Measurements from ENCODE around the gene ZNF618.
"Not testable (repeated sequence)": the region's sequence is repeated elsewhere in the genome, so short reads cannot be mapped to it uniquely, and the experiment has no call there.

ZNF618 gene

DNA sequence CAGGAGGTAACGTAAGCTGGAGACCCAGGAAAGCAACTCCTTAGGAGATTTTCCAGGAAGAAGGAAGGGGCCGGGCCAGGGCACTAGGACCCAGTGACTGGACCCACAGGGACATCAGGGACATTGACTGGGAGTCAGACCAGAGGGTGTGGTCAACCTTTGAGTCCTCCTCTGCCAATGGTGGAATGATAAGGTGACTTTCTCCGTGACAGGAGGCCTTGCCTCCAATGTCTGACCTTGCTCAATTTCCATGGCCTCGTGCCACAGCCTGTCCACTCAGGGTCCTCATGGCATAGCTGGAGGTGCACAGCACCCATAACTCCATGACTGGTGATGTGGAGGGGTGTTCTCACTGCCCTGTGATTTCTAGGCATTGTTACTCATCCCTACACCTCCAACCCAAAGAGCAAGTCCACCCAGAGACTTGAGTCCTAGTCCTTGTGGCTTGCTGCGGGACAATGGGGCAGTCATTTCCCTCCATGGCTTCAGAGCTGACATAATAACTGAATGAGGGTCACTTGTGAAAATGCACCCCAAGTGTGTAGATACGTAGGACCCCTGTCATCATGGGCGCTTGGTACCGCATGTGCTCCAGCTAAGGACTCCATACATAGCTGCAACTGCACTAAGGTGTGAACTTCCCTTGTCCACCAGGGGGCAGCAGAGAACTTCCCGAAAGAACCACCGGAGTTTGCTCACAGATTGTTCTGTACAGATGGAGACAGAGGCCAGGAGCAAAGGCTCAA, 206.1 kb downstream of the ZNF618 start:
- DNase-seq (ENCODE audit: low spot score), result peak; percentile 92

- not testable (repeated sequence) for DNase-seq (ENCODE audit: low spot score)
Observed at GRCh38 chr9:114082763-114083412, 206.8 kb downstream of the ZNF618 start.

DNA sequence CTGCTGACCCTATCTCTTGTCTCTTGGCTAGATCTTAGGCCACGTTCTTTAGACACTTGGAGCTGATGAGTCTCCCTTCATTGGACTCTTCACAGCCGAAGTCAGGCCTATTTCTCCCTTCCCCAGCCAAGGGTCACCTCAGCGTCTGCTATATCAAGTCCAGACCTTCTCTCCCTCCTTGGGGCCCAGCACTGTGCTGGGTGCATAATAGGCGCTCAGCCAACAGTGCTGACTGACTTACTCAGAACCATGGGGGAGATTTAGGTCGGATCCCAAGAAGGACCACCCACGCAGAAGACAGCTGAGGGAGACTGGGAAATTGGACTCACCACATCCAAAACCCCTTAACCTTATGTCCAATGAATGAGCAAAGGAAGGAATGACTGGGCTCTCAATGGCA, 207.6 kb downstream of the ZNF618 start:
- DNase-seq (ENCODE audit: low spot score), result no peak

GRCh38 chr9:114084282-114085073, 208.4 kb downstream of the ZNF618 start:
- no peak for DNase-seq (ENCODE audit: low spot score)

DNA sequence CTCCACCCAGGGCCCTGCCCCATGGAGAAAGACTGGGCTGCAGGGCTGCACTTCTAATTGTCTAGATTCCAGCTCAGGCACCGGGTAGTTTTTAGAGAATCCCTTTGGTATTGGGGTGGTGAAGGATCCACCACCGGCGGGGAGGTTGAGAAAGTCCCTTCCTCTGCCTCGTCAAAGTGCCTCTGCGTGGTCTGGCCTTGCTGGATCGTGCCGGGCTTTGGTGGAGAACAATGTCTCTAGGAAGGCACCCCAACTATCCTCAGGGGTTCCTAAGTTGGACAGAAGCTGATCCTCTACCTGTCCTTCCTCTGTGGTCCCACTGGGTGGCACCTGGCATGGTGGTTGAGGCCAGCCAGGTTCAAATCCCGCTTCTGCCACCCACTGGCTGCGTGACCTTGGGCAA, 209.3 kb downstream of the ZNF618 start:
- no peak for DNase-seq (ENCODE audit: low spot score)

DNA sequence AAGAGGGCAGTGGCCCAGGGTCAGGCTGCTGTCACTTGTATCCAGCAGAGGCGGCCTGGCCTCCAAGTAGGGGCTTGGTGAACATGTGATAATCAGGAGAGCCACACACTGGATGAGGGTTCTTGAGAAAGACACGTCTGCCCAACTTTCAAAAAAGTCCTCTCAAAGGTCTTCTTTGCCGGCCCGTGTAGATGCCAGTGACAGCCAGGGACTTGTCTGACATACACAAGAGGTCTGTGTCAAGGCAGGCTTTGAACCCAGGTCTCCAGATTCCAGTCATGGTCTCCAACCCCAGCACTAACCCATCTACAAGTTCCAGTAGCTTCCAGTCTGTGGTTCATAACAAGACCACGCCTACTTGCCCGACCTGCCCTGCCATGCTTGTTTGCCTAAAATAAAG, 209.9 kb downstream of the ZNF618 start:
- no peak for DNase-seq (ENCODE audit: low spot score)

DNA sequence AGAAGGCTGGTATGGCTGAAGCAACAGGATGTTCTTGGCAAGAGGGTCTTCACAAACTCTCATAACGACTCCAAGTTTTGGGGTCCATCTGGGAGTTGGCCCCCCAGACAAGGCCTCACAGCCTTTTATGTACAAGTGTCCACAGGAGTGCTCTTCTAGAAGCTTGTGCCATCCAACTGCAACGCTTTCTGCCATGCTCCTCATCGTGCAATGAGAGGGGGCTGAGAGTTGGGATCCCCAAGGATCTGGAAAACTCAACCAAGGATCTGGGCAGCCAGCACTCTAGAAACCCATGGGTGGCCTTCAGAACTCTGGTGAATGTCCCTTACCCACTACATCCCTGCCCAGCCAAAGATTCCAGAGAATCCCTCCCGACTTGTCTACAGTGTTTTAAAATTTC, 210.5 kb downstream of the ZNF618 start:
- DNase-seq (ENCODE audit: low spot score), result no peak

DNA sequence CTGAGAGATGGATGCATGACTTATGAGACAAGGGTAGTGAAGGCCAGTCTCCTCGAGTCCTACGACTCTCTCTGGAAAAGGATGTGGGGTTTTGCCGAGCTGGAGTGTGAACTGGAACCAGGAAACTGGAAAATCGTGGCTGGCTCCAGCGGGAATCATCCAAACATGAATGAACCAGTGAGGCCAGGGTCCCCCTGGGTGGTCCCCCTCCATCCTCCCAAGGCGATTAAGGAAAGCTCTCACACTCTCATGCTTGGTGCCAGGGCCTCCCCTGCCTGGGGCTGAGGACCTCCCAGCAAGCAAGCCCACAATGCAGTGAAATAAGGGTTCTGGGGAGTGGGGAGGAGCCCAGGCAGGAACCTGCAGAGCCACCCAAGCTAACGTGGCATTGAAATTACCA, 211.6 kb downstream of the ZNF618 start:
- no peak for DNase-seq (ENCODE audit: low spot score)

DNA sequence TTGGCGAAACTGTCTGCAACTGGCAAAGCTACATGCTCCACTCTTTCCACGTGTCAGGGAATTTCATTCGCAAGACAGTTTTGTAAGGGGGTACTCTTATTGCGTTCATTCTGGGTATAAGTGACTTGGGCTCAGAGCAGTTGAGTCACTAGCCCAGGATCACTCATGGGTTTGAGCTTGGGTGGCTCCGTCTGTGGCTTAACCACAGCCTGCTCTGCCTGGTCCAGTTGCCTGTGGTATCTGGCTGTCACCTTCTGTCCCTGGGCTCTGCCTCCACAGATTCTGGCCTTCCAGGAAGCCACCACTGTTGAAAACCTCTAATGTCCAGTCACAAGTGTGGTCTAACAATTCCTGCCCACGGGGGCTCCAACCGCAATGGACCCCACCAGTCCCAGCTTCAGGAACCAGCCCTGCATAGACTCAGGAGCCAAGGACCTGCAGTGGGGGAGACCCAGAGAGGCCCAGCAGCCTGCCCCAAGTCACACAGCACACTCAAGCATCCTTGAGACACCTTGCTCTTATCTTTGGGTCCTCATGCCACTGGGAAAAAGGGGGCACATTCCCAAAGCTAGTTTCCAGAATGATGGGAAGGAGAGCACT, 212.6 kb downstream of the ZNF618 start:
- DNase-seq (ENCODE audit: low spot score), result no peak

- no peak for DNase-seq (ENCODE audit: low spot score)
Observed at GRCh38 chr9:114089206-114089840, 213.2 kb downstream of the ZNF618 start.

- DNase-seq (ENCODE audit: low spot score), result no peak
Observed at GRCh38 chr9:114090798-114091197, 214.7 kb downstream of the ZNF618 start.

GRCh38 chr9:114091711-114092110, 215.6 kb downstream of the ZNF618 start:
- no peak for DNase-seq (ENCODE audit: low spot score)

- DNase-seq (ENCODE audit: low spot score), result no peak
Observed at GRCh38 chr9:114092336-114092735, 216.2 kb downstream of the ZNF618 start.

DNA sequence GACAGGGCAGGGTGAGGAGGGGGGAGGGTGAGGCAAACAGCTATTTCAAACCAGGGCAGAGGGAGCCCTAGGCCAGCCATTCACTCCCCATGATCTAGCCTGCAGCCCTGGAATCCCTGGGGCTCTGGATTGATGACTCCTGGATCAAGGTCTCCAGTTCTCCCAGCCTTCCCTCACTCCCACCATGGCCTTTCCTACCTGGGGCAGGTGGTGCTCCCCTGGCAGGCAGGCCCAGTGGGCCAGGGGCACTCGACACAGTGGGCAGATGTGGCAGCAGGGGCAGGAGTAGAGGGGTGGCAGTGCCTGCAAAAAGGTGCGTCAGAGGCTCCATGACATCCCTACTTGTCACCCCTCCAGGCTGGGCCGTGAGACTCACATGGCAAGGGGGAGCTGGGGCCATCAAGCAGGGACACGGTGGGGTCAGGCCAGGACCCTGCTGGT, 216.9 kb downstream of the ZNF618 start:
- DNase-seq (ENCODE audit: low spot score), result no peak

GRCh38 chr9:114093761-114094505, 217.8 kb downstream of the ZNF618 start:
- DNase-seq (ENCODE audit: low spot score), result no peak

- no peak for DNase-seq (ENCODE audit: low spot score)
Observed at GRCh38 chr9:114094971-114095370, 218.9 kb downstream of the ZNF618 start.

DNA sequence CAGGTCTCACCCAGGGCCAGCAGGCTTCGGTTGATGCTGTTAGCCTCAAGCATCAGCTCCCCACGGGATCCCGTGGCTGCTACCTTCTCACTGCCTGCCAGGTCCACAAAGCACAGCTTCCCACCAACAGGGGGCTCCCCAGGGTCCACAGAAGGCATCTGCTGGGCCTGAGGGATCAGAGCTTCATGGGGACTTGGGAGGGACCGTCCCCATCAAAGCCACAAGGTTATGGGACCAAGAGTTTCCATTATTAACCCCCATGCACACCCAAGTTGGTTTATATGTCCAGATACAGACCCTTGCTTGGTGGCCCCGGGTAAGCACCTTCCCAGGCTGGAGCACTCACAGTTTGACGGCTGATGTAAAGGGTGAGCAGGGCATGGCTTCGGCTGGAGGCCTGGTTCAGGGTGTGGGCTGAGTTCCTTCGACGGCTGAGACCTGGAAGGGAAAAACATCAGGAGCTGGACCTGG, 220.0 kb downstream of the ZNF618 start:
- no peak for DNase-seq (ENCODE audit: low spot score)

DNA sequence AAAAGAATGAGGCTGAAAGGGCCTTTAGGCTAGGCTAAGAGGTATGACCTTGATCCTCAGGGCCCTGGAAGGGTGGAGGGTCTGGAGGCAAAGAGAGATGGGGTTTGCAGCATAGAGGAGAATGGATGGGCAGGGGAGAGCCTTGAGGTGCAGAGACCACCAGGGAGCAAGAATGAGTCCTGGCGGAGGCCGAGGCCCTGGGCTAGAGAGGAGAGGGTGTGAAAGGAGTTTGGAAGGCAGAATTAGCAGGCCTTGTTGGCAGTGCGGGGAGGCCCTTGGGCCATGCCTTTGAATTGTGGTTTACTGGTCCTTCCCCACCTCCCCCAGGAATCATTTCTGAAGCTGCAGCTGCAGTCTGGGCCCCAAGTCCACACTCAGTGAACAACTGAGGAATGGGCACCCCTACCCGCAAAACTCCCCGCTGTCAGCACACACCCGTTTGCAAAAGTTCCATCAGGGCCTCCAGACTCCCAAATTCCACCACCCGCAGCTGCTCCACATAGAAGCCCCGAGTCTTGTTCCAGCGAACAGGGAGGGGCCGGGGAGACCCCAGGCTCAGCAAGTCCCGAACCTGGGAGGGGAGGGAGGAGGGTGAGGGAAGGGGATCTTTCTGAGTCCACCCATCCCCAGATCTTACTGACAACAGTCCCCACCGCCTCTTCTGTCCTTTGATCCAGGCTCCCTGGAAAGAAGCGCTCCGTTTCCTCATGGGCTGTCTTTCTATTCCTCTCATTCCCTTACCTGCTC, 220.9 kb downstream of the ZNF618 start:
- no peak for DNase-seq (ENCODE audit: low spot score)

- DNase-seq (ENCODE audit: low spot score), result no peak
Observed at GRCh38 chr9:114097613-114098020, 221.5 kb downstream of the ZNF618 start.

Measured in pons (tissue), 1 donor.